Psoas muscle (tissue), 8 donors: ENCODE data around the gene UBE2E2. TPM values are rescaled to one million over a fixed set of nuclear protein-coding genes. Genes with fewer than 3 reads are reported as not detected.

Experiments used
- ATAC-seq, 4 donors: fragments of 200-7000 bp; cut with Tn5 transposase; one replicate each; pipeline ENCODE4 v1.9.1; 2020; ENCODE audit warnings: moderate library complexity in 3 of 4, mild to moderate bottlenecking in 2 of 4
- DNase-seq, 2 donors: peaks; one replicate each; pipeline ENCODE4 v3.0.0-alpha.2; 2020
- H3K27ac ChIP-seq: fragments of 200-600 bp; one replicate; pipeline ENCODE4 v1.8.0; 2022
- H3K27me3 ChIP-seq, 3 donors: fragments of 200-600 bp in 1 of 3; one replicate each; pipeline versions ENCODE4 v1.6.1 to v1.8.0; 2013 to 2022; ENCODE audit warnings: low read length in 2 of 3, mild to moderate bottlenecking in 2 of 3, moderate library complexity in 1 of 3; ENCODE audit not compliant: insufficient read depth in 3 of 3
- H3K36me3 ChIP-seq, 2 donors: fragments of 200-600 bp in 1 of 2; one replicate each; pipeline versions ENCODE4 v1.6.1 to v1.8.0; 2013 to 2022; ENCODE audit warnings: low read depth in 1 of 2, mild to moderate bottlenecking in 1 of 2, moderate library complexity in 1 of 2; ENCODE audit not compliant: insufficient read depth in 1 of 2
- H3K4me1 ChIP-seq: fragments of 200-600 bp; one replicate; pipeline ENCODE4 v1.8.0; 2022
- H3K4me3 ChIP-seq: fragments of 200-600 bp; one replicate; pipeline ENCODE4 v1.8.0; 2022; ENCODE audit warnings: mild to moderate bottlenecking
- H3K9me3 ChIP-seq: fragments of 200-600 bp; one replicate; pipeline ENCODE4 v1.8.0; 2022
- WGBS, 3 donors: extraction: QIAGEN DNeasy Blood & Tissue Kit; methylation state at CpG; one replicate each; pipeline versions ENCODE4 v1.1.6 to v1.1.7; 2013; 5-methylcytosine and 5-hydroxymethylcytosine counted together
- intact Hi-C, 2 donors: fragments of 100-400 bp; cut with DNase I; formaldehyde crosslinking; loops; one replicate each; pipeline versions ENCODE4 v1.11.0 to v1.14.2; 2022
- polyA plus RNA-seq, 3 donors: library from polyadenylated mRNA; stranded (reverse); fragments of 200-250 nt; gene quantifications; one replicate each; pipeline ENCODE4 v1.2.3, GENCODE V29; 2013
- total RNA-seq, 4 donors: library from RNA; stranded (reverse); fragmentation: NEBNext Ultra II Directional in 2 of 4; extraction: Animal tissue kit (Norgen Biotek cat#: 25700) in 2 of 4; gene quantifications; one replicate each; pipeline versions ENCODE4 v1.2.1 to v1.2.4, GENCODE V29; 2021 to 2023
- TF ChIP-seq, protein P1 (sequence below): fragments of 200-600 bp; IDR thresholded peaks from one replicate; pipeline ENCODE4 v1.8.0; 2022; ENCODE audit warnings: antibody characterized with exemption
- donor health status: healthy with polysubstance abuse.
- donor health status: DM: no; HTN: no; CAD: no; lungs with moderate emphysema.
- donor health status: Bipolar disorder and iron deficiency.
- donor health status: healthy.
- donor health status: DM: yes; HTN: yes; CAD: no.
- donor health status: DM: no; HTN: no; CAD: no.
- donor health status: DM: no; HTN: no; CAD: no.
- donor health status: DM: yes; HTN: yes; CAD: no.

UBE2E2 gene
- total and polyA plus RNA-seq, 7 donors, result 12.9 to 38.2 (median 34.0) TPM

DNA sequence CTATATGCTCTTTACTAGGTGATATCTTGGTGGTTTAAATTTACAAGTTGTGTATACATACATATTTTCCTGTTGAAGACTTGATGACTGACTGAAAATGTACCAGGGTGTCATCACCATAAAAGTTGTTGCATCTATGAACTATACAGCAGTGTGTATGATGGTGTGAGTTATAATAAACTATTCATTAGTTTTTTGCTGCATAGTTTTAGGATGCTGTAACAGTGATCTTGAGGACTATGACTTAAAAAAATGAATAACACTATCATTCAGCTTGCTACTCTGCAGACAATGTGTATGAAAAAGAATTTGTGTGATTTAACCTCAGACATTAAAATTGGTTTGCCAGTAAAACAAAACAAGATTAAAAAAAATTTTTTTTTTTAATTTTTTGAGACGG is 49.0 kb downstream of the UBE2E2 start:
- H3K27ac ChIP-seq, result no peak overlapping the region
- intact Hi-C loops, result no loop called here
- no peaks in the 10 kb centered on the region for H3K27me3 ChIP-seq
- TF ChIP-seq, protein P1, sequence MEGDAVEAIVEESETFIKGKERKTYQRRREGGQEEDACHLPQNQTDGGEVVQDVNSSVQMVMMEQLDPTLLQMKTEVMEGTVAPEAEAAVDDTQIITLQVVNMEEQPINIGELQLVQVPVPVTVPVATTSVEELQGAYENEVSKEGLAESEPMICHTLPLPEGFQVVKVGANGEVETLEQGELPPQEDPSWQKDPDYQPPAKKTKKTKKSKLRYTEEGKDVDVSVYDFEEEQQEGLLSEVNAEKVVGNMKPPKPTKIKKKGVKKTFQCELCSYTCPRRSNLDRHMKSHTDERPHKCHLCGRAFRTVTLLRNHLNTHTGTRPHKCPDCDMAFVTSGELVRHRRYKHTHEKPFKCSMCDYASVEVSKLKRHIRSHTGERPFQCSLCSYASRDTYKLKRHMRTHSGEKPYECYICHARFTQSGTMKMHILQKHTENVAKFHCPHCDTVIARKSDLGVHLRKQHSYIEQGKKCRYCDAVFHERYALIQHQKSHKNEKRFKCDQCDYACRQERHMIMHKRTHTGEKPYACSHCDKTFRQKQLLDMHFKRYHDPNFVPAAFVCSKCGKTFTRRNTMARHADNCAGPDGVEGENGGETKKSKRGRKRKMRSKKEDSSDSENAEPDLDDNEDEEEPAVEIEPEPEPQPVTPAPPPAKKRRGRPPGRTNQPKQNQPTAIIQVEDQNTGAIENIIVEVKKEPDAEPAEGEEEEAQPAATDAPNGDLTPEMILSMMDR, result no peak
- ATAC-seq, result no peak
- H3K4me1 ChIP-seq, result peaks cover 52% of the 10 kb centered on the region
- H3K36me3 ChIP-seq, result no peaks in the 10 kb centered on the region
- WGBS, 3 donors, result 78 to 96% (median 96%) methylated on average over 1 of the region's 1 CpG
- DNase-seq, result no peak
- H3K9me3 ChIP-seq, result no peaks in the 10 kb centered on the region
- no peak overlapping the region for H3K4me3 ChIP-seq

DNA sequence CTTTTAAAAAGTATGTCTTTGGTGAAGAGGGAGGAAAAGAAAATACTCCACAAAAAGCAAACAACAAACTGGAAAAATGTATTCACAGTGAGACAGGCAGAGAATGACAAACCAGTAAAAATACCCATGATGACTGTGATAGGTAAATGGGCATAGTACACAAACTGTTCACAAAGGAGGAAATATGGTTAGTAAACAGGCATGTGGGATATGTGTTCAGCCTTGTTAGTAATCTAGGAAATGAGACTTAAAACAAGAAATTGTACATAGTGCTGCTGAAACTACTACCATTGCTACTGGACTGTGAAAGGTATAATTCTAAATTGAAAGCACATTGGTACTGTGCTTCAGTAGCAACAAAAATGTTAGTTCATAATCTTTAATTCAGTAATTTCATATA is 50.1 kb downstream of the UBE2E2 start:
- no peaks in the 10 kb centered on the region for H3K36me3 ChIP-seq
- H3K4me1 ChIP-seq, result peaks cover 59% of the 10 kb centered on the region
- TF ChIP-seq, protein P1, result no peak
- intact Hi-C loops, result no loop called here
- H3K27me3 ChIP-seq, result no peaks in the 10 kb centered on the region
- no peak overlapping the region for H3K4me3 ChIP-seq
- H3K27ac ChIP-seq, result no peak overlapping the region
- DNase-seq (no peak), ATAC-seq (no peak)
- H3K9me3 ChIP-seq, result no peaks in the 10 kb centered on the region

DNA sequence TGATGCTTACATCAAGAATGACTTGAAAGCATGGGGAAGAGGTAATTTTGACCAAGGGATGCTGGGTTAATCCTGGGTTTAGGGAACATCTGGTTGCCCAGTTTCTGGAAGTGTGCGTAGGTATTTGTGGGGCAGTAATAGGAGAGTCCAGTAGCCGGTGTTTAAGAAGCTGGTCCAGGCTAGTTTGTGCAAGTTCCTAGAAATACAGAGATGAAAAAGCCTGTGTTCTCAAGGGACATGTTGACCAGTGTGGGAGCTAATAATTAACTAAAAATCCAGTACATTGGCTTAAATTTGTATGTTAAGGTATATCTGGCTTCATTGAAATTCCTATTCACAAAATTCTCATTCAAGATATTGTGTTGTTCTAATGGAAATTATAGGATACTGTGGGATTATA is 51.2 kb downstream of the UBE2E2 start:
- ATAC-seq, result no peak
- Histone ChIP-seq H3K27me3 (no peaks in the 10 kb centered on the region), H3K27ac (no peak overlapping the region), H3K9me3 (no peaks in the 10 kb centered on the region), H3K4me3 (no peak overlapping the region), H3K4me1 (peaks cover 59% of the 10 kb centered on the region), H3K36me3 (no peaks in the 10 kb centered on the region)
- DNase-seq, result no peak
- intact Hi-C loops, result no loop called here
- WGBS, 3 donors, result 65 to 88% (median 72%) methylated on average over 2 of the region's 2 CpGs
- TF ChIP-seq, protein P1, result no peak

DNA sequence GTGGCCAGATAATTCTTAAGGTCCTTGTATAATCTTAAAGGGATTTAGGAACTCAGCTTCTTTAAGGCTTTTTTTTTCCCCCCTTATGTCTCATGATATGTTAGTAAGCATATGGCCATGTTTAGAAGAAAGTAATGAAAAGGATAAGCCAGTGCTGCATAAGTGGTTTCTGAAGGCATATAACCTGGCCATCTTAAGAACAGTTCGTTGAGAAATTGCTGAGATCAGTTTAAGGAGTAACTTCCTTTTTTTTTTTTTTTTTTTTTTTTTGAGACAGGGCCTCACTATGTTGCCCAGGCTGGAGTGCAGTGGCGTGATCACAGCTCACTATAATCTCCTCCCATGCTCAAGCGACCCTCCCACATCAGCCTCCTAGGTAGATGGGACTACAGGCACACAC is 51.7 kb downstream of the UBE2E2 start:
- TF ChIP-seq, protein P1, result no peak
- no peaks in the 10 kb centered on the region for H3K36me3 ChIP-seq
- intact Hi-C loops, result no loop called here
- H3K4me1 ChIP-seq, result peaks cover 59% of the 10 kb centered on the region
- peak overlapping the region; percentile 74 for H3K27ac ChIP-seq
- WGBS, 3 donors, result 81 to 86% (median 84%) methylated on average over 3 of the region's 3 CpGs
- DNase-seq (no peak), ATAC-seq (no peak)
- H3K27me3 ChIP-seq, result no peaks in the 10 kb centered on the region
- H3K9me3 ChIP-seq, result no peaks in the 10 kb centered on the region
- H3K4me3 ChIP-seq, result no peak overlapping the region

DNA sequence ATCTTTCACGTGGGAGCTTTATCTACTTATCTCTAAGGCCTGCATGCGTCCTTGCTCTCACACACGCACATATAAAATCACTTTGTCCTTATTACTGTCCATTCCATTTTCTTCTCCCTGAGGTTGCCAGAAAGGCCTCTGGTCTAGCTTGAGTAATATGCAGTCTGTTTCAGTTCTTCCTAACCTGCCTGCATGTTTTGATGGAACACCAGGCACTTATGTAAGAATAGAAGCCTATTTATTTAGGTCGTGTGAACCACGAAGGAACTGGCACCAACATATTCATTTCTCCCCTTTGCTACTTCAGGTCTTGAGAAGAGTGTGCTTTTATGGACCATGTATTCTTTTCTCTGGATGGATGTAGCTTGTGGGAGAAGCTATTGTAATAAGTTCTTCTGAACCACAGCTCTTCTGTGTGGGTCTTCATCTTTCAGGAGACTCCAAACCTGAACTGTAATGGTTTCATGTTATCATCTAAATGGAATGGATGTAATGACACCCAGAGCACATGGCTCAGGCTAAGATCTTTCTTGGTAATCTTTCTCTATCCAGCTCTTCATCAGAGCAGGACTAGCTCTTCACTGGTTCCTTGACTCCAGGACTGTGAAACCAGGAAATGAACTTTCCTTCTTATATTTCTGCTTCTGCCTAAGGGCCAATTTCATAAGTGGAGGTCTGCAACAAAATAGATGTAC is 53.8 kb downstream of the UBE2E2 start:
- TF ChIP-seq, protein P1, result no peak
- peak; percentile 62 to 83 (median 72) for ATAC-seq
- intact Hi-C loops, result no loop called here
- no peak for DNase-seq
- peak overlapping the region; percentile 24 for H3K4me3 ChIP-seq
- peak overlapping the region; percentile 74 for H3K27ac ChIP-seq
- H3K4me1 ChIP-seq, result peaks cover 54% of the 10 kb centered on the region
- WGBS, 3 donors, result 35 to 63% (median 50%) methylated on average over 5 of the region's 5 CpGs
- H3K9me3 ChIP-seq, result no peaks in the 10 kb centered on the region
- H3K27me3 ChIP-seq, result no peaks in the 10 kb centered on the region
- H3K36me3 ChIP-seq, result no peaks in the 10 kb centered on the region
